Caco-2 (cell line): Measurements from ENCODE around the gene SLC38A10. TPM values are rescaled to one million over a fixed set of nuclear protein-coding genes. Genes with fewer than 3 reads are reported as not detected.

Experiments used
- BruUV-seq: library from RNA; stranded (reverse); fragments of 400-500 nt; replicated peaks from 2 replicates; lab custom pipeline; 2021; lab: Mats Ljungman, UMichigan
- CTCF ChIA-PET: fragments of 300-600 bp; sonication (Branson Sonifier 250); formaldehyde crosslinking; loops from one replicate; lab custom pipeline; 2022; ENCODE audit warnings: antibody characterized with exemption; lab: Charles Lee
- POLR2A ChIA-PET: fragments of 300-600 bp; sonication (Branson Sonifier 250); formaldehyde crosslinking; loops from one replicate; lab custom pipeline; 2022; ENCODE audit warnings: antibody characterized with exemption; lab: Charles Lee
- DNase-seq, 2 experiments: peaks; one replicate each; pipeline versions ENCODE4 v3.0.0 to v3.0.0-alpha.2; 2020 to 2022
- H3K27me3 ChIP-seq: replicated peaks from 2 replicates; pipeline ENCODE4 v1.6.0; 2011; ENCODE audit warnings: low read length; ENCODE audit not compliant: control insufficient read depth, insufficient read depth
- H3K36me3 ChIP-seq: 2 replicates; pipeline ENCODE4 v1.5.1; 2011; ENCODE audit warnings: low read length; ENCODE audit not compliant: control insufficient read depth, insufficient read depth
- H3K4me1 ChIP-seq: fragments of 250-450 bp; sonication (Bioruptor Pico); 2 replicates; pipeline ENCODE4 v1.5.1; 2020; ENCODE audit warnings: mild to moderate bottlenecking
- H3K4me3 ChIP-seq: 2 replicates; pipeline ENCODE4 v1.5.1; 2011; ENCODE audit warnings: low read depth, mild to moderate bottlenecking, control low read depth, low read length
- H3K9me3 ChIP-seq: fragments of 250-450 bp; sonication (Bioruptor Pico); 2 replicates; pipeline ENCODE4 v1.5.1; 2020; ENCODE audit warnings: mild to moderate bottlenecking, moderate library complexity
- H3K27ac Mint-ChIP-seq: one replicate; pipeline ENCODE4 v1.8.0; 2022; ENCODE audit warnings: mixed read lengths; ENCODE audit not compliant: unreplicated experiment
- H3K27me3 Mint-ChIP-seq: one replicate; pipeline ENCODE4 v1.8.0; 2022; ENCODE audit warnings: mixed read lengths; ENCODE audit not compliant: insufficient read depth, unreplicated experiment
- H3K36me3 Mint-ChIP-seq: one replicate; pipeline ENCODE4 v1.8.0; 2022; ENCODE audit warnings: mild to moderate bottlenecking, mixed read lengths; ENCODE audit not compliant: insufficient read depth, unreplicated experiment
- H3K4me1 Mint-ChIP-seq: one replicate; pipeline ENCODE4 v1.8.0; 2022; ENCODE audit warnings: low read depth, mixed read lengths; ENCODE audit not compliant: unreplicated experiment
- H3K4me3 Mint-ChIP-seq: one replicate; pipeline ENCODE4 v1.8.0; 2022; ENCODE audit warnings: mild to moderate bottlenecking, moderate library complexity, mixed read lengths; ENCODE audit not compliant: unreplicated experiment
- H3K9me3 Mint-ChIP-seq: one replicate; pipeline ENCODE4 v1.8.0; 2022; ENCODE audit warnings: mixed read lengths; ENCODE audit not compliant: unreplicated experiment
- intact Hi-C: fragments of 100-400 bp; cut with micrococcal nuclease; formaldehyde crosslinking; loops from one replicate; pipeline ENCODE4 v1.10.0; 2022; ENCODE audit not compliant: unreplicated experiment
- total RNA-seq: library from RNA; stranded (reverse); gene quantifications from 2 replicates; pipeline ENCODE4 v1.2.3, GENCODE V29; 2022
- TF ChIP-seq, protein P1 (sequence below), 2 experiments: fragments of 200-600 bp in 1 of 2; IDR thresholded peaks; 1 replicate in 1 of 2; 2 replicates in 1 of 2; pipeline versions ENCODE4 v1.5.1 to v1.8.0; 2011 to 2022; ENCODE audit warnings: antibody characterized with exemption in 1 of 2, control low read depth in 1 of 2, inconsistent platforms in 1 of 2, low read depth in 1 of 2, low read length in 1 of 2, mild to moderate bottlenecking in 1 of 2, moderate library complexity in 1 of 2; ENCODE audit not compliant: insufficient read depth in 1 of 2, severe bottlenecking in 1 of 2, unreplicated experiment in 1 of 2

SLC38A10 gene
- total RNA-seq, 1 experiment from 2014 or later = 137 TPM

GRCh38 chr17:81306491-81306890 is 11.4 kb upstream of the SLC38A10 start:
- ChIA-PET CTCF (interaction anchor here (1.0 to 1.4 kb wide), 3 partner anchors 10 to 134 kb away, joined by 3 to 4 read pairs (median 3); no protein-coding TSS in a partner anchor), POLR2A (interaction anchor here (0.6 kb wide), 1 partner anchor 360 kb away, joined by 3 read pairs; the partner anchor contains the start of genes CCDC137 and OXLD1)
- TF ChIP-seq, protein P1, sequence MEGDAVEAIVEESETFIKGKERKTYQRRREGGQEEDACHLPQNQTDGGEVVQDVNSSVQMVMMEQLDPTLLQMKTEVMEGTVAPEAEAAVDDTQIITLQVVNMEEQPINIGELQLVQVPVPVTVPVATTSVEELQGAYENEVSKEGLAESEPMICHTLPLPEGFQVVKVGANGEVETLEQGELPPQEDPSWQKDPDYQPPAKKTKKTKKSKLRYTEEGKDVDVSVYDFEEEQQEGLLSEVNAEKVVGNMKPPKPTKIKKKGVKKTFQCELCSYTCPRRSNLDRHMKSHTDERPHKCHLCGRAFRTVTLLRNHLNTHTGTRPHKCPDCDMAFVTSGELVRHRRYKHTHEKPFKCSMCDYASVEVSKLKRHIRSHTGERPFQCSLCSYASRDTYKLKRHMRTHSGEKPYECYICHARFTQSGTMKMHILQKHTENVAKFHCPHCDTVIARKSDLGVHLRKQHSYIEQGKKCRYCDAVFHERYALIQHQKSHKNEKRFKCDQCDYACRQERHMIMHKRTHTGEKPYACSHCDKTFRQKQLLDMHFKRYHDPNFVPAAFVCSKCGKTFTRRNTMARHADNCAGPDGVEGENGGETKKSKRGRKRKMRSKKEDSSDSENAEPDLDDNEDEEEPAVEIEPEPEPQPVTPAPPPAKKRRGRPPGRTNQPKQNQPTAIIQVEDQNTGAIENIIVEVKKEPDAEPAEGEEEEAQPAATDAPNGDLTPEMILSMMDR (IDR thresholded peaks at IDR 0.05; ENCODE audit: insufficient read depth in 1 of 2, low read depth in 1 of 2, low read length in 1 of 2, severe bottlenecking in 1 of 2, unreplicated experiment in 1 of 2) = no peak
- no peak for DNase-seq
- intact Hi-C loops = no loop called here
- no peaks in the 10 kb centered on the region for H3K27me3 ChIP-seq
- peaks cover 2% of the 10 kb centered on the region; the same call in 1 of the 2 replicates for H3K36me3 ChIP-seq
- H3K27ac Mint-ChIP-seq = no peak overlapping the region
- H3K4me1 Mint-ChIP-seq = peaks cover 20% of the 10 kb centered on the region
- H3K9me3 Mint-ChIP-seq = peaks cover 9% of the 10 kb centered on the region
- peaks cover 15% of the 10 kb centered on the region for H3K36me3 Mint-ChIP-seq
- H3K9me3 ChIP-seq = no peaks in the 10 kb centered on the region
- no peak overlapping the region for H3K4me3 ChIP-seq
- peaks cover 37% of the 10 kb centered on the region for H3K4me1 ChIP-seq
- H3K4me3 Mint-ChIP-seq = no peak overlapping the region
- H3K27me3 Mint-ChIP-seq = no peaks in the 10 kb centered on the region
- BruUV-seq = no TSS peak

GRCh38 chr17:81305051-81305630 is 10.0 kb upstream of the SLC38A10 start:
- no peaks in the 10 kb centered on the region for H3K27me3 Mint-ChIP-seq
- H3K4me3 Mint-ChIP-seq = no peak overlapping the region
- no peak overlapping the region for H3K4me3 ChIP-seq
- H3K9me3 ChIP-seq = no peaks in the 10 kb centered on the region
- peaks cover 2% of the 10 kb centered on the region; the same call in 1 of the 2 replicates for H3K36me3 ChIP-seq
- BruUV-seq = no TSS peak
- intact Hi-C loops = no loop called here
- CTCF ChIA-PET = interaction anchor here (0.5 to 1.4 kb wide), 3 partner anchors 18 to 135 kb away, joined by 3 to 5 read pairs (median 3); no protein-coding TSS in a partner anchor
- DNase-seq = no peak
- TF ChIP-seq, protein P1 (IDR thresholded peaks at IDR 0.05; ENCODE audit: insufficient read depth in 1 of 2, low read depth in 1 of 2, low read length in 1 of 2, severe bottlenecking in 1 of 2, unreplicated experiment in 1 of 2) = no peak
- H3K36me3 Mint-ChIP-seq = peaks cover 15% of the 10 kb centered on the region
- POLR2A ChIA-PET = interaction anchor here (0.6 kb wide), 1 partner anchor 250 kb away, joined by 3 read pairs; no protein-coding TSS in a partner anchor
- H3K4me1 ChIP-seq = peaks cover 24% of the 10 kb centered on the region
- H3K4me1 Mint-ChIP-seq = peaks cover 10% of the 10 kb centered on the region
- peaks cover 9% of the 10 kb centered on the region for H3K9me3 Mint-ChIP-seq
- H3K27me3 ChIP-seq = no peaks in the 10 kb centered on the region
- H3K27ac Mint-ChIP-seq = no peak overlapping the region

DNA sequence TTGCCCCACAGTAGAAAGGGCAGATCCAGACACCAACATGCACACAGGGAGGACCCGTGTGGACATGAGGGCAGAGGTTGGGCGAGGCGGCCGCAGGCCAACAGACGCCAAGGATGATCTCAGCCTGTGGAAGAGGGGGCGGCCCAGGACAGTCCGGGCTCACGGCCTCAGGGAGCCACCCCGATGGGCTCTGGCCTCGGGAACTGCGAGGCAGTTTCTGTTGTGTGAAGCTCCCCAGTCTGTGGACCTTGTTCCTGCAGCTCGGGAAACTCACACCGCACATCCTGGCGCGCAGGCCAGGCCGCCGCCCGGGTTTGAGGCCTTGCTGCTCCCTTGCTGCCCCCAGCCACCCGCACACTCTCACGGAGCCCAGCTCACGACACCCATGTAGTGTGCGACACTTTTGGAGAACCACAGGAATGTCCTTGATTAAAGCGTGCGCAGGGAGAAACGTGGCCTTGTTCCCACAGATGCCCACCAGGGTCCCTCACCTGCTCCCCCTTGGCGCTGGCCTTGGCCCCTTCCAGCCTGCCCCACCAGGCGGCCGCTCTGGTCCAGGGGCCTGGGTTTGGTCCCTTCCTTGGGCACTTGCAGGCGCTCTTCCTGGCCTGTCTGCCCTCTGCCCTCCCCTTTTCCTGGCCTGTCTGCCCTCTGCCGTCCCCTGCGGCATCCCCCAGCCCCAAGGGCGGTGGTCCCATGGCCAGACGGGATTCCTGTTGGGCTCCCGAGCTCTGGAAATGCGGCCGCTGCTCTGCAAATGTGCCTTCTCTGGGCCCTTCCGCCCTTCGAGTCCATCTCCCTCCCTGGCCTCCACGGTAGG is 9.3 kb upstream of the SLC38A10 start:
- TF ChIP-seq, protein P1 (IDR thresholded peaks at IDR 0.05; ENCODE audit: insufficient read depth in 1 of 2, low read depth in 1 of 2, low read length in 1 of 2, severe bottlenecking in 1 of 2, unreplicated experiment in 1 of 2) = no peak
- H3K27me3 Mint-ChIP-seq = no peaks in the 10 kb centered on the region
- Histone ChIP-seq H3K9me3 (no peaks in the 10 kb centered on the region), H3K4me3 (no peak overlapping the region), H3K27me3 (no peaks in the 10 kb centered on the region), H3K36me3 (peaks cover 2% of the 10 kb centered on the region; the same call in 1 of the 2 replicates), H3K4me1 (peaks cover 17% of the 10 kb centered on the region)
- POLR2A ChIA-PET = no interaction called here
- BruUV-seq = no TSS peak
- no peak for DNase-seq
- H3K9me3 Mint-ChIP-seq = peaks cover 9% of the 10 kb centered on the region
- CTCF ChIA-PET = no interaction called here
- H3K27ac Mint-ChIP-seq = no peak overlapping the region
- peaks cover 10% of the 10 kb centered on the region for H3K4me1 Mint-ChIP-seq
- no peak overlapping the region for H3K4me3 Mint-ChIP-seq
- intact Hi-C loops = no loop called here
- peaks cover 15% of the 10 kb centered on the region for H3K36me3 Mint-ChIP-seq
